A549 (cell line): ENCODE data around the gene GDI2.

Source experiments
- BHLHE40 ChIP-seq: IDR thresholded peaks from 2 replicates; pipeline ENCODE4 v1.6.1; 2012; ENCODE audit warnings: low read depth, low read length, inconsistent platforms
- CTCF ChIP-seq: fragments of >200 bp; sonication (Bioruptor Twin); formaldehyde crosslinking; IDR thresholded peaks from 3 replicates; pipeline ENCODE4 v1.5.1; 2016
- ELK1 ChIP-seq: fragments of 150-350 bp; IDR thresholded peaks from 2 replicates; pipeline ENCODE4 v1.6.1; 2014; ENCODE audit warnings: low read depth, mild to moderate bottlenecking, low read length
- EP300 ChIP-seq, 2 experiments: fragments of >200 bp; sonication (Bioruptor Twin); formaldehyde crosslinking; IDR thresholded peaks; 2 replicates in 1 of 2; 3 replicates in 1 of 2; pipeline ENCODE4 v1.6.1; 2016 to 2017
- HOXB5 ChIP-seq: fragments of 250-450 bp; sonication (Bioruptor Pico); IDR thresholded peaks from 2 replicates; pipeline ENCODE4 v1.5.0; 2020; ENCODE audit warnings: mild to moderate bottlenecking, moderate library complexity
- MAX ChIP-seq: IDR thresholded peaks from 2 replicates; pipeline ENCODE4 v1.6.1; 2012
- MYC ChIP-seq: IDR thresholded peaks from 2 replicates; pipeline ENCODE4 v1.6.1; 2012; ENCODE audit warnings: mild to moderate bottlenecking, inconsistent platforms, low read length, improper control_type of control experiment, borderline replicate concordance
- NFE2L2 ChIP-seq: fragments of 150-350 bp; conservative IDR thresholded peaks from 2 replicates; pipeline ENCODE4 v1.6.1; 2014; ENCODE audit warnings: low read length
- RCOR1 ChIP-seq: fragments of 150-350 bp; IDR thresholded peaks from 2 replicates; pipeline ENCODE4 v1.6.1; 2014; ENCODE audit warnings: antibody characterized with exemption, low read length, low read depth
- RFX5 ChIP-seq: fragments of 450-650 bp; IDR thresholded peaks from 2 replicates; pipeline ENCODE4 v1.7.1; 2014; ENCODE audit warnings: antibody characterized with exemption, mild to moderate bottlenecking, moderate library complexity
- TFCP2L1 ChIP-seq: fragments of 250-450 bp; sonication (Bioruptor Pico); IDR thresholded peaks from 2 replicates; pipeline ENCODE4 v1.5.0; 2021; ENCODE audit warnings: mild to moderate bottlenecking
- ZFP36 ChIP-seq: fragments of 450-650 bp; IDR thresholded peaks from 2 replicates; pipeline ENCODE4 v1.6.1; 2014; ENCODE audit warnings: borderline replicate concordance; ENCODE audit not compliant: partially characterized antibody
- TF ChIP-seq, protein P1 (sequence below): fragments of 450-650 bp; IDR thresholded peaks from 2 replicates; pipeline ENCODE4 v1.6.1; 2014; ENCODE audit warnings: antibody characterized with exemption

DNA sequence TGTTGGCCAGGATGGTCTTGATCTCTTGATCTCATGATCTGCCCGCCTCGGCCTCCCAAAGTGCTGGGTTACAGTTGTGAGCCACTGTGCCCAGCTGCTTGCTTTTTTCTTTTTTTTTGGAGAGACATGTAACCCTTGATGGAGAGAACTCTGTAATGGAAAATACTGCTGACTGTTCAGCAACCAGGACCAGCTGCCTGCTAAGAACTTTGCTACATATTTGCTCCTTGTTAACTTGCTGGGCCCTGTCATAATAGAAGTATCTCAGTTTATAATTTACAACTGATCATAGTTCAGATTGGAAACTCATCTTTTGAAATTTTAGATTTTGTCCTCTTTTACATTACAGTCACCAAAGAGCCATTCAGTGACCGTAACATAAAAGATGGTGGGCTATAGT is 93.7 kb downstream of the GDI2 start:
- TF ChIP-seq EP300 (IDR thresholded peaks at IDR 0.05): no peak
- no peak for TF ChIP-seq CTCF
- TF ChIP-seq MYC: no peak
- TF ChIP-seq TFCP2L1 (CRISPR knock-in tag): no peak
- no peak for TF ChIP-seq NFE2L2
- no peak for TF ChIP-seq BHLHE40
- no peak for TF ChIP-seq RFX5
- TF ChIP-seq, protein P1, sequence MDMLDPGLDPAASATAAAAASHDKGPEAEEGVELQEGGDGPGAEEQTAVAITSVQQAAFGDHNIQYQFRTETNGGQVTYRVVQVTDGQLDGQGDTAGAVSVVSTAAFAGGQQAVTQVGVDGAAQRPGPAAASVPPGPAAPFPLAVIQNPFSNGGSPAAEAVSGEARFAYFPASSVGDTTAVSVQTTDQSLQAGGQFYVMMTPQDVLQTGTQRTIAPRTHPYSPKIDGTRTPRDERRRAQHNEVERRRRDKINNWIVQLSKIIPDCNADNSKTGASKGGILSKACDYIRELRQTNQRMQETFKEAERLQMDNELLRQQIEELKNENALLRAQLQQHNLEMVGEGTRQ: no peak
- TF ChIP-seq ELK1: no peak
- TF ChIP-seq HOXB5: no peak
- no peak for TF ChIP-seq ZFP36
- no peak for TF ChIP-seq RCOR1
- TF ChIP-seq MAX: no peak
